Bronchial epithelial cell (primary cell): ENCODE results near the gene SNX27. TPM values are rescaled to one million over a fixed set of nuclear protein-coding genes. Genes with fewer than 3 reads are reported as not detected.

Experiments
- DNase-seq: peaks from one replicate; pipeline ENCODE4 v3.0.0-alpha.2; 2010; ENCODE audit warnings: low read depth
- FAIRE-seq: peaks from 2 replicates; lab custom pipeline; 2011; peaks lifted over from hg19 to GRCh38; lab: Jason Lieb, UNC
- H3K27me3 ChIP-seq: 2 replicates; pipeline ENCODE4 v1.5.1; 2011; ENCODE audit warnings: low read length; ENCODE audit not compliant: control insufficient read depth, insufficient read depth
- H3K36me3 ChIP-seq: 2 replicates; pipeline ENCODE4 v1.5.1; 2011; ENCODE audit warnings: low read length; ENCODE audit not compliant: control insufficient read depth, insufficient read depth
- H3K4me3 ChIP-seq: 2 replicates; pipeline ENCODE4 v1.5.1; 2011; ENCODE audit warnings: mild to moderate bottlenecking, low read depth, low read length, control low read depth
- CTCF ChIP-seq: IDR thresholded peaks from 2 replicates; pipeline ENCODE4 v1.5.1; 2011; ENCODE audit warnings: mild to moderate bottlenecking, moderate library complexity, low read length, control low read depth, inconsistent platforms; ENCODE audit not compliant: insufficient read depth, severe bottlenecking
- total RNA-seq: library from RNA; depleted of rRNA; stranded (reverse); fragments of >200 nt; gene quantifications from 2 replicates; pipeline ENCODE4 v1.2.1, GENCODE V29; 2014

Gene SNX27
- total RNA-seq, 1 donor from 2014 or later = 20.0 TPM

GRCh38 chr1:151739590-151740355 lies 127.9 kb downstream of the SNX27 start:
- DNase-seq = peak; percentile 71
- no peak for FAIRE-seq
- H3K4me3 ChIP-seq = no peak overlapping the region
- no peaks in the 10 kb centered on the region for H3K36me3 ChIP-seq
- H3K27me3 ChIP-seq = peaks cover 2% of the 10 kb centered on the region
- peak; percentile 28 for TF ChIP-seq CTCF

- Histone ChIP-seq H3K36me3 (no peaks in the 10 kb centered on the region), H3K4me3 (no peak overlapping the region), H3K27me3 (peaks cover 2% of the 10 kb centered on the region)
- no peak for DNase-seq
- no peak for FAIRE-seq
- no peak for TF ChIP-seq CTCF
Observed at GRCh38 chr1:151741516-151741915, 129.7 kb downstream of the SNX27 start.

Other genes starting within 250 kb of the SNX27 start
- 4.2 and 7.0 TPM in 2 replicates for gene SELENBP1, start 239.3 kb upstream of the SNX27 start, total RNA-seq
- 350 and 396 TPM in 2 replicates for gene PSMB4, start 212.5 kb upstream of the SNX27 start, total RNA-seq
- 6.6 and 10.2 TPM in 2 replicates for gene POGZ, start 152.6 kb upstream of the SNX27 start, total RNA-seq
- 4.2 and 12.5 TPM in 2 replicates for gene CGN, start 100.7 kb upstream of the SNX27 start, total RNA-seq
- 25.0 and 54.3 TPM in 2 replicates for gene TUFT1, start 71.7 kb upstream of the SNX27 start, total RNA-seq
- gene CELF3, start 104.8 kb downstream of the SNX27 start, total RNA-seq = not detected in 2 replicates
- not detected in 2 replicates for gene RIIAD1, start 109.5 kb downstream of the SNX27 start, total RNA-seq
- 83.2 and 110 TPM in 2 replicates for gene MRPL9, start 151.4 kb downstream of the SNX27 start, total RNA-seq
- gene TDRKH, start 178.4 kb downstream of the SNX27 start, total RNA-seq = 6.8 and 9.1 TPM in 2 replicates
- under 0.01 TPM in 1 of 2 replicates, not detected in the other for gene LINGO4, start 193.4 kb downstream of the SNX27 start, total RNA-seq
- 0.26 and 2.8 TPM in 2 replicates for gene RORC, start 219.8 kb downstream of the SNX27 start, total RNA-seq
- gene C2CD4D, start 227.8 kb downstream of the SNX27 start, total RNA-seq = not detected in 2 replicates
- not detected in 2 replicates for gene THEM5, start 241.7 kb downstream of the SNX27 start, total RNA-seq